ENCODE results near the gene ITM2A.

DNA sequence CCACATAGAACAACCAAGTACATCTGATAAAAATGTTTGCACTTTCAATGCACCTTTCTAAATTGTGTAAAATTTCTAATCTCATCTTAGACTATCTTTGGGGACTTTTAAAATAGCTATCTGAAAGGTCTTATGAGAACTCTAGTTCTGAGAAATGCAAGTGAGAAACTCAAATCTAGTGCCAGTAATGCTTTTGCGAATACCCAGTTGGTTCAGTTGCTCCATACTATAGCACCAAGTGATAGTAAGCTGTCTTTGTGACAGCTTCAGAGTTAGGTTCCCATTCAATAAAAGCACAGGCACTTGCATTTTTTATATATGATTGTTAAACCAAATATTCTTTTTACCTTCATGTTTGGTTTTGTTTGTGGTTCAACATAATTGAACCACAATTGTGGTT lies 4.5 kb upstream of the ITM2A start:
- TF ChIP-seq, protein P1, sequence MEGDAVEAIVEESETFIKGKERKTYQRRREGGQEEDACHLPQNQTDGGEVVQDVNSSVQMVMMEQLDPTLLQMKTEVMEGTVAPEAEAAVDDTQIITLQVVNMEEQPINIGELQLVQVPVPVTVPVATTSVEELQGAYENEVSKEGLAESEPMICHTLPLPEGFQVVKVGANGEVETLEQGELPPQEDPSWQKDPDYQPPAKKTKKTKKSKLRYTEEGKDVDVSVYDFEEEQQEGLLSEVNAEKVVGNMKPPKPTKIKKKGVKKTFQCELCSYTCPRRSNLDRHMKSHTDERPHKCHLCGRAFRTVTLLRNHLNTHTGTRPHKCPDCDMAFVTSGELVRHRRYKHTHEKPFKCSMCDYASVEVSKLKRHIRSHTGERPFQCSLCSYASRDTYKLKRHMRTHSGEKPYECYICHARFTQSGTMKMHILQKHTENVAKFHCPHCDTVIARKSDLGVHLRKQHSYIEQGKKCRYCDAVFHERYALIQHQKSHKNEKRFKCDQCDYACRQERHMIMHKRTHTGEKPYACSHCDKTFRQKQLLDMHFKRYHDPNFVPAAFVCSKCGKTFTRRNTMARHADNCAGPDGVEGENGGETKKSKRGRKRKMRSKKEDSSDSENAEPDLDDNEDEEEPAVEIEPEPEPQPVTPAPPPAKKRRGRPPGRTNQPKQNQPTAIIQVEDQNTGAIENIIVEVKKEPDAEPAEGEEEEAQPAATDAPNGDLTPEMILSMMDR (conservative IDR thresholded peaks at IDR 0.05), result no peak
- no peak for TF ChIP-seq ZFX (IDR thresholded peaks at IDR 0.05)

Data from C4-2B (cell line).